Glomerular visceral epithelial cell (primary cell): ENCODE measurements around the gene ETV6.

Source experiments
- DNase-seq: peaks from one replicate; pipeline ENCODE4 v3.0.0-alpha.2; 2016; ENCODE audit errors: extremely low spot score

The ETV6 gene

GRCh38 chr12:11758087-11758486 is 108.6 kb downstream of the ETV6 start:
- no peak for DNase-seq

DNA sequence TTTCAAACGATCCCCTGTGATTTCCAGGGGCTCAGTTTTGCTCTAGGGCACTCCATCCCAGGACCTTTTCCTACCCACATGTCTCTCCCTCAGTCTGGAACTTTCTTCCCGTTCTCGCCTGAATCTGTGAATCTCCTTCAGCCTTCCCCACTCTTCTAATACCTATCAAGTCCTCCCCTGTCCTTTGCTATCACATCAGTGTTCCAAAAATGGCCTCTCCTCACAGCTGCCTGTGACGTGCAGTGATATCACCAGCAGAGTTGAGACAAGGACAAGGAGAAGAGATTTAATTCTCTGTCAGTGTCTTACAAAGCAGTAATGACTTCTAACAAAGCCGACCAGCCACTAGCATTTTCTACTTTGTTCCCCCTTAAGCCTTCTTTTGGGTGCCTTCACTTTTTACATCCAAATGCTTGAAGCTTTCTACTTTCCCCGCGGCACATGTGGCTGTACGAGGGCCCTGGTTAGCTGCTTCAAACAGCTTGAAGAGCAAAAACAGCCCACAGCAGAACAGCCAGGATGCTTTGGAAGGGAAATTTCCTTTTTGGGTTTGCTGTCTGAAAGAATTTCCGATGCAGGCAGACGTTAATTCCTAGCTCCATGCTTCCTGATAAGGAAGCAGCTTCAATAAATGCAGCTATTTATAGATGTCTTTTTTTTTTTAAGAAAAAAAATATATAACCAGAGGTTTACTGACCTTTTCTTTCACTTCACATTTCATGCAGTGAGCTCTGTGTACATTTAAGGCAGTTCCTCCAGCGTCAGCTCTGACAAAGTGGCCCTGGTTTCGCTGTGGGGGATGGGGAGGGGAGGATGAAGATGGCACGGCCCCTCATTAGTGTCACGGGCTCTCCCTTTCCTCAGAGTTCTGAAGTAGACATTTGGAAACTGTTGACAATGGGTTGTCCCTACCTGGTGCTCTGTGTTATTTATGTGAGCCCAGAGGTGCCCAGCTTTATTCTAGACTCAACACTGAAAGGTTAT is 109.3 kb downstream of the ETV6 start:
- DNase-seq: no peak

DNA sequence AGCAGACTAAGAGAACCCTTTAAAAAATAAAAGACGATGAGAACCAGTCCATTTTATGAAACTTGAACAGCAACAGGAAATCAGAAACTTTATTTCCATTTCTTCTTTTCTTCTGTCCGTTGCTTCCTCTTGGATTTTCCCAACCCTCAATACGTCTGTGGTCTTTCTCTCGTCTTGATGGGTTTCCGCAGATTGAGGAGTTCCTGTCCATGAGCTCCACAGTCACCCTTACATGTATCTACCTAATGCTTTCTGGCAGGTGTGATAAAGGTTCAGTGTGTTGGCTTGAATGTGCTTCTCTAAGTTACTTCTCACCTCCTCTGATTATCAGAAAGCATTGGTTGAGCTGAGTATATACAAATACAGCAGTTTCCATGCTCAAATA is 110.0 kb downstream of the ETV6 start:
- no peak for DNase-seq

DNA sequence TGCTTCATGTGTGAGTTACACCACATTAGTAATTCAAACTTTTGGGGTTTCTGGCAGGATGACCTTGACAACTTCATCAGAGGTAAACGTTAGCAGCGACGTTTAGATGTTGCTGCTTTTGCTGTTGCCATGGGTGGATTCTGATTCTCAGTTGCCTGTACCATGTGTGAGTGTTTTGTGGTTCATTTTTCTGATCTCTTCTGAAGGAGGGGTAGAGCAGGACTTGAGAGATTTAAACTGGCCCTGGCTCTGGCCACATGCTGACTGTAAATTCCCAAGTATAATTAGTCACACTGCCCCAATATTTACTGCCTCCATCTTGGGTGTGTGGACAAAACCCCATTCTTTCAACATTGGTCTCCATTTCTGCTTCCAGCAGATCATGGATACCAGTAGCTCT is 110.4 kb downstream of the ETV6 start:
- no peak for DNase-seq

- DNase-seq: peak; percentile 42
Measured at GRCh38 chr12:11761869-11762567, 112.5 kb downstream of the ETV6 start.

GRCh38 chr12:11762723-11763326 is 113.4 kb downstream of the ETV6 start:
- peak; percentile 42 for DNase-seq

- peak; percentile 90 for DNase-seq
Measured at GRCh38 chr12:11763760-11764520, 114.5 kb downstream of the ETV6 start.

DNA sequence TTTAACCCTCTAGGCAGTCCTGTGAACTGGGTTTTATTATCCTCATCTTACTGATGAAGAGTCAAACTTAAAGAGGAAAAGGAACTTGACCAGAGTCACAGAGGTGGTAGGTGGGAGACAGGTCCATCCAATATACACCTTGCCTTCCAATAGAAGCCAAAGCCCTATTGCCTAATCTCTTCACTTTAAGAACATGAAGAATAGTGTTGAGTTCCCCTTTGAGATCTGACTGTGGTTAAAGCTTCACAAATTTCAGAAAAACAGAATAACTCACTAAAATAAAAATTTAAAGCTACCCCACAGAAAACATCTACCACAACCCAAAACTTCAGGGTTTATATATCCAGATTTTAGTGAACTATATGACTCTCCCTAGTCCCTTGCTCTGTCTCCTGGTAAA is 115.4 kb downstream of the ETV6 start:
- no peak for DNase-seq

- no peak for DNase-seq
Measured at GRCh38 chr12:11765421-11765816, 115.9 kb downstream of the ETV6 start.

GRCh38 chr12:11765817-11766794 is 116.6 kb downstream of the ETV6 start:
- no peak for DNase-seq

- no peak for DNase-seq
Measured at GRCh38 chr12:11767029-11767724, 117.7 kb downstream of the ETV6 start.

DNA sequence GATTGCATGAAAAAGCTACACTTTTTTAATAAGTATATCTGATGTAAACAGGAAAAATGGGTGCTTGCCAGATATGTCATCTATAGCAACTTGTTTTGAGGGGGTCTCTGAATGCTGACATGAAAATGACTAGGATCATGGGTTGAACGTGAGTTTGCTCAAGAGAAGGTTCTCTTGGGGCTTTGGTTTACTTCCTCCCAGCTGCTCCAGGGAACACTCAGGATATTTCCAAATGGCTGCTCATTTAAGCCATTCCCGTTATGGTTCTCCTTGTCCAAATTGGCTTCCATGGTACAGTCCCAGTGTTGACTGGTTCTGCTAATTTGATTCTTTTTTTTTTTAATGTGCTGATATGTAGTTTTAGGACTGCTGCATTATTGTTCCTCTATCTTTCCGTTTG is 118.3 kb downstream of the ETV6 start:
- DNase-seq: no peak

- no peak for DNase-seq
Measured at GRCh38 chr12:11768233-11768965, 118.9 kb downstream of the ETV6 start.

DNA sequence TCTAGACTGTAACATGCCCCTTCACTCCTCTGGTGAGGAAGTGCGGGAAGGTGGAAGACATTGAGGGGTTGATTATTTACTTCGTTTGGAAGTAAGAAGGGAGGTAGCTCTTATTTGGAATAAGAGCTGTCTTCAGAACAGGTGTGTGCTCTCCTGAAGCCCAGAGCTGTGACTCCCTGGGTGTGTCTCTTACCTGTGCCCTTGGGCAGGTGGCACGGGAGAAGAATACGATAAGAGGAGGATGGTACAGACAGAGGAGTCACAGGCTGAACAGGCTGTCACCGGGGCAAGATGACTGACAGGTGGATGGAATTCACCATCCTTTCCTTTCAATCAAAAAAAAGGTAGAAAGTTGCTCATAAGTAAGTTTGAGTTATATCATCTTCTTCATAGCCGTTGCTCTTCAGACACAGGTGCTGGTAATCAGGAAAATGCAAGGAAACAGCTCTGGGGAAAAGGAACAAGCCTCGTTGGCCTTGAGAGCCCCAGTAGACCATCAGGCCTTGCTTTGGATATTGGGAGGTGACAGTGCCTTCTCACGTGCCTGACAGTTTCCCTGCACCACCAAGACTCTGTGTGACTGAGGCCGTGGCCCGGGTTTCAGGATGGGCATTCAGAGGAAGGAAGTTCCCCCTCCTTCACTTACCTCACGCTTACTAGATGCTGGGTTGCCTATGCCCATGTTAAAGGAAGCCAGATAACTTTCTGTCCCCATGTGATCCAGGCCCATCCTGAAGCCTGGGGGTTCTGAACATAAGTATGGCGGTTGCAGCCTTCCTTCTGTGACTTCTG is 120.4 kb downstream of the ETV6 start:
- no peak for DNase-seq

GRCh38 chr12:11771356-11771755 is 121.9 kb downstream of the ETV6 start:
- DNase-seq: peak; percentile 72

DNA sequence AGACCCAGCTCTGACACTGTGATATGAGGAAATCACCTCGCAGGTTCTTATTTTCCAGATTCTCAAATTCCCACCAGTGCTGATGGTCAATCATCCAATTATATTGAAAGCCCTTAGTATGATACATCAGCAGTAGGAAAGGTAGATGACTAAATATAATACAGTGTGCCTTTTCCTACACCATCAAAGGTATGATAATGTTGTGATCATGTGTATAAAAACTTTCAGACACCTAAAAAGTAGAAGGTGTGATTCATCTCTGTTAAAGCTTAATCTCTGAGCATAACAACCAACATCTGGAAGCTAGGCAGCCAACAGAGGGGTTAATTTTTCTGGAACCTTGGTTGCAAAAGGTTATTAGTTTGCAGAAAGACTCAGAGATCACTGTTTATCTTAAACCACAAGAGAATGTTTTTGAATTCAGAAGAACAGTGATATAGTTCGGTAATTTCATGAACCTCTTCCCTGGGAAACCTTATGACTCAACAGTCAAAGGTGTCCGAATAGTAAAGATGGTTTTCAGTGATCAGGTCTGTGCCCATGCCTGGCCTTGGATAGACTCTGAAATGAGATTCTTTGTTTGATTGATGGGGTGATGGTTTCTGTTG is 122.5 kb downstream of the ETV6 start:
- peak; percentile 91 for DNase-seq

DNA sequence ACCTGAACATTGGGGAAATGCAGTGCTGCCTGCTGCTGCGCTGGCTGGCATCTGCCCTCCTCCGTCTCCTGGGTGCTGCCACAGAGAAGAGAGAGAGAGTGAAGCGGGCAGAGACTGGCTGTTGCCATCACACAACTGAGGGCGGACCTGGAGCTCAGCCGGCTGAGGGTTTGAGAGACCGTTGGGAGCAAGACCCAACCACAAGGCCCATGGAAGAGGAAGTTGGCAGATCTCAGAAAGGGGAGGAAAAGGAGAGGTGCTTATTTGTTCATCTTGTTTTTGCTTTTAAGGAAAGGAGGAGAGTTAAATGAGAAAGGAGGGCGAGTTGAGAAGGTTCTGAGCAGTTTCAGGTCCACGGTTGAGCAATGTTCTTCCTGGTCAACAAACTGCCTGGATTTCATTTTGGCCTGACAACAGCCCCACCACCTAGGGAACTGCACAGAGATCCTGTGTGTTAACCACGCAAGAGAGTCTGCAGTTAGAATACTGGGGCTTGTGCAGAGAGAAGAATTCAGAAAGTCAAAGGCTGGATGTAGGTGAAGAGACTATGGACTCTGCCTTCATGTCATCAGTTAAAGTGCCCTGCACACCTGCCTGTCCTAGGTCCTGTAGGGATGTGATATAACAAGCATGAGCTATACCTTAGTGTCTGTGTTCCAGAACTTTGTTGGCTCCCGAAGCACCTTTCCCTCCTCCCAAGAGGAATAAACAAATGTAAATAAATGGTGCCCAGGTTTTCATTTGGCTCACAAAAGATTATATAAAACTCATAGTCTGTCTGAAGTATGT is 124.6 kb downstream of the ETV6 start:
- DNase-seq: no peak
